Glomerular endothelial cell (primary cell): ENCODE results near the gene DOCK7. TPM values are rescaled to one million over a fixed set of nuclear protein-coding genes. Genes with fewer than 3 reads are reported as not detected.
"Not testable (repeated sequence)": the region's sequence is repeated elsewhere in the genome, so short reads cannot be mapped to it uniquely, and the experiment has no call there.

Experiments
- DNase-seq: peaks from one replicate; pipeline ENCODE4 v3.0.0-alpha.2; 2011; ENCODE audit warnings: low read depth, low spot score; ENCODE audit errors: extremely low read depth
- total RNA-seq: library from RNA; depleted of rRNA; stranded (reverse); fragments of >200 nt; gene quantifications from 2 replicates; pipeline ENCODE4 v1.2.3, GENCODE V29; 2015

The DOCK7 gene, protein sequence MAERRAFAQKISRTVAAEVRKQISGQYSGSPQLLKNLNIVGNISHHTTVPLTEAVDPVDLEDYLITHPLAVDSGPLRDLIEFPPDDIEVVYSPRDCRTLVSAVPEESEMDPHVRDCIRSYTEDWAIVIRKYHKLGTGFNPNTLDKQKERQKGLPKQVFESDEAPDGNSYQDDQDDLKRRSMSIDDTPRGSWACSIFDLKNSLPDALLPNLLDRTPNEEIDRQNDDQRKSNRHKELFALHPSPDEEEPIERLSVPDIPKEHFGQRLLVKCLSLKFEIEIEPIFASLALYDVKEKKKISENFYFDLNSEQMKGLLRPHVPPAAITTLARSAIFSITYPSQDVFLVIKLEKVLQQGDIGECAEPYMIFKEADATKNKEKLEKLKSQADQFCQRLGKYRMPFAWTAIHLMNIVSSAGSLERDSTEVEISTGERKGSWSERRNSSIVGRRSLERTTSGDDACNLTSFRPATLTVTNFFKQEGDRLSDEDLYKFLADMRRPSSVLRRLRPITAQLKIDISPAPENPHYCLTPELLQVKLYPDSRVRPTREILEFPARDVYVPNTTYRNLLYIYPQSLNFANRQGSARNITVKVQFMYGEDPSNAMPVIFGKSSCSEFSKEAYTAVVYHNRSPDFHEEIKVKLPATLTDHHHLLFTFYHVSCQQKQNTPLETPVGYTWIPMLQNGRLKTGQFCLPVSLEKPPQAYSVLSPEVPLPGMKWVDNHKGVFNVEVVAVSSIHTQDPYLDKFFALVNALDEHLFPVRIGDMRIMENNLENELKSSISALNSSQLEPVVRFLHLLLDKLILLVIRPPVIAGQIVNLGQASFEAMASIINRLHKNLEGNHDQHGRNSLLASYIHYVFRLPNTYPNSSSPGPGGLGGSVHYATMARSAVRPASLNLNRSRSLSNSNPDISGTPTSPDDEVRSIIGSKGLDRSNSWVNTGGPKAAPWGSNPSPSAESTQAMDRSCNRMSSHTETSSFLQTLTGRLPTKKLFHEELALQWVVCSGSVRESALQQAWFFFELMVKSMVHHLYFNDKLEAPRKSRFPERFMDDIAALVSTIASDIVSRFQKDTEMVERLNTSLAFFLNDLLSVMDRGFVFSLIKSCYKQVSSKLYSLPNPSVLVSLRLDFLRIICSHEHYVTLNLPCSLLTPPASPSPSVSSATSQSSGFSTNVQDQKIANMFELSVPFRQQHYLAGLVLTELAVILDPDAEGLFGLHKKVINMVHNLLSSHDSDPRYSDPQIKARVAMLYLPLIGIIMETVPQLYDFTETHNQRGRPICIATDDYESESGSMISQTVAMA (N-terminal part only)
- total RNA-seq: 23.6 and 33.6 TPM in 2 replicates

DNA sequence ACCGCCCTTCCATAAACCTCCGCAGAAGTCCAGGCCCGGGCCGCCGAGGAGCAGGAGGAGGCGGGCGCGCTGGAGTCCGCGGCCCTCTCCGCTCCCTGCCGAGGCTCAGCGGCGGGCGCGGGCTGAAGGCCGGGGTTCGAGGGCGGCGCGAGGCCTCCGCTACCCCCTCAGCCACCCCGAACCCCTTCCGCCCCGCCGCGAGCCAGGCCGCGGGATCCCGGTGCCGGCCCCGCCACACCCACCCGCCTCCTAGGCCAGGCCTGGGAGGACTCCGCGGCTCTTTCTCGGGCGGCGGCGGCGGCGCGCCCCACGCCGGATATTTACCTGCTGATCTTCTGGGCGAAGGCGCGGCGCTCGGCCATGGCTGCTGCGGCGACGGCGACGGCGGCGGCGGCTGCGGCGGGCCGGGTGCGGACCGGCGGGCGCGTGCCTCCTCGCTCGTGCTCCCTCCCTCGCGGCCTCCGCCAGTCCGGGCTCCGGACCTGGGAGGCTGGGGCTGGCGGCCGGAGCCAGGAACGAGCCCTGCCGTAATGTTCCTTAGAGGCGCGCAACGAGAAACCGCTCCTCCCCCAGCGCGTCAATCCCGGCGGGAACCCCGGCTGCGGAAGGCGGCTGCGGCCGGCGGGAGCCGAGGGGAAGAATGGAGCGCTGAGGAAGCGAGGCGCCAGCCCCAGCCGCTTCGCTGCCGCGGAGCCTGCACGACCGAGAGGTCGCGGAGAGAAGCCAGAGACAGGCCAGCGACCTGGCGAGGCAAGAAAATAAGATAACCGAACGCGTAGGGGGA lies at the start of gene DOCK7:
DOCK7 (minus strand) TSS at position 484 of the 784 bp plus-strand sequence; CDS start at position 362, 122 bp downstream.
- peak; percentile 10 for DNase-seq

- DNase-seq: no peak
Observed at GRCh38 chr1:62735491-62736171, 47.4 kb upstream of the DOCK7 start.

DNA sequence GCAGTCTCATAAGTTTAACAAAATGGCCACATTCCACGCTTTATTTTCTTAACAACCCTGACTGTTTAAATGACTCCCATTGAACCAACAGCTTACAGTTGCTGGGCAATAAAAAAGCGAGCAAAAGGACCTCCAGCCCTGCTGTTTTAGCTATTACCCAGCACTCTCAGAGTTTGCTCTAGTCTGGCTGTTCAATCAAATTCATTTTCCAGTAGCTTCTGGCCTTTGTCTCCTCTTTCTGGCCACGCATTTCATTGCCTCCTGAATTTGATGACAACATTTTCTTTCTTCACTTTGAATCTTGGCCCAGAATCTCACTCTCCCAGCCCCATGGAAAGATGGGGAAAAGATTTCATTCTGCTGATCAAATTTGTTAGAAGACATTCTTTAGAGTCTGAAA lies 44.1 kb upstream of the DOCK7 start:
- no peak for DNase-seq

- no peak for DNase-seq
Observed at GRCh38 chr1:62728963-62729362, 40.8 kb upstream of the DOCK7 start.

DNA sequence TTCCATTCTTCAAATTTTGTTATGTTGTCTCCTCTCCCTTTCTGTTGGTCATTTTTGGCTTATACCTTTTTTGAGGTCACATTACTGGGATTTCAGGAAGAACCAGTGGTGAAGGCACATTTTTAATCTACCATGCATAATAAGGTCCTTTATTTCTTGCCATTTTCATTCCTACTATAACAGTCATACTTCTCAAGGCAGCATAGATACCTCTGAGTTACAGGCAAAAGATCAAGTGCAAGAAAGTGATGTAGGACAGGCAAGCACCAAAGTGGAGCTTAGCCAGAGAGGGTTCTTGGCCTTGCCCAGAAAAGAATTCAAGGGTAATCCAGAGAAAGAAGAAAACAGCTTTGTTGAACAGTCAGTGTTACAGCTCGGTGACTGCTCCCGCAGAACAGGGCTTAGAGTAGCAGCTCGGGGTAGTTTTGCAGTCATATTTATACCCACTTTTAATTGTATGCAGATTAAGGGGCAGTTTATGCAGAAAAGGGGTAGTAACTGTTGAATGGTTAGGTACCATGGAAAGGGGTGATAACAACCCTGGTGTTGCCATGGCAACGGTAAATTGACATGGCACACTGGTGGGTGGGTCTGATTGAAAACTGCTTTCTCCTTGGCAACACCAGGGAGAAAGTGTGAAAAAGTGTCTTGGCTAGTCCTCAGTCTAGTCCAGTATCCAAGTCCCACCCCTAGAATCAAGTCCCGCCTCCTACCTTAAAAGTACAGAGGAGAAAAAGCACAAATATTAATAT lies 39.6 kb upstream of the DOCK7 start:
- DNase-seq: no peak

GRCh38 chr1:62726011-62726442 lies 37.8 kb upstream of the DOCK7 start:
- no peak for DNase-seq

- DNase-seq: no peak
Observed at GRCh38 chr1:62725255-62725654, 37.1 kb upstream of the DOCK7 start.

DNA sequence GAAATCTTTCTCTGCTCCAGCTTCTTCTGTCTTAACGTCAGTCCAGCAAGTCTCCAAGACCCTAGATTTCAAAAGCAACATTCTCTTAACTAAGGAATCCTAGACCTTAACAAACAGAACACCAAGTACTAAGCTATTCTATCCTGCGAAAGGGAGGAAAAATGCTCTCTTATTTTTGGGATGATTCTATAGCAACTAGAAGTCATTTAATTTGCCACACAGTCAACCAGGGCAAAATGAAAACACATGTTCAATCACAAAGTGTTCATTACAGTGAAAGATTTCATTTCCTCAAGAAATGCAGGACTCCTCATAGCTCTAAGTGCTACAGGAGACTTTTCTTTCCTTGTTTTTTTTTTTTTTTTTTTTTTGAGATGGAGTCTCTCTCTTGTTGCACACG lies 36.2 kb upstream of the DOCK7 start:
- DNase-seq: no peak

DNA sequence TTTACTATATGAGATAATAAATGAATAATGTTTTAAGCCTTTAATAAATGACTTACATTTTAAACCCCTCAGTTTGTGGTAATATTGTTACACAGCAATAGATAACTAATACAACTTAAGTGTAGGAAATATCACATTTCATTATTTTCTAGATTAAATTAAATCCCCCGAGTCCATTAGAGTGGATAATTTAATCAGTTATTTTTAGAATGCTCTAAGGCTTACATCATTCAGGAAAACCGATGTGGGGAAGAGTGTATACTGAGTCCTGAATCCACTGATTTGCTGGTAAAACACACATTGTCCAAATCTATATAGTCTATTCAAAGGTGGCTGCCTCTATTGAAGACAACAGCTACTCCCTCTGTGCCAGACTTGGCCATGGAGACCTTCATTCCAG lies 35.7 kb upstream of the DOCK7 start:
- no peak for DNase-seq

- no peak for DNase-seq
Observed at GRCh38 chr1:62722796-62723195, 34.6 kb upstream of the DOCK7 start.

GRCh38 chr1:62720946-62721554 lies 32.9 kb upstream of the DOCK7 start:
- DNase-seq: peak; percentile 55

DNA sequence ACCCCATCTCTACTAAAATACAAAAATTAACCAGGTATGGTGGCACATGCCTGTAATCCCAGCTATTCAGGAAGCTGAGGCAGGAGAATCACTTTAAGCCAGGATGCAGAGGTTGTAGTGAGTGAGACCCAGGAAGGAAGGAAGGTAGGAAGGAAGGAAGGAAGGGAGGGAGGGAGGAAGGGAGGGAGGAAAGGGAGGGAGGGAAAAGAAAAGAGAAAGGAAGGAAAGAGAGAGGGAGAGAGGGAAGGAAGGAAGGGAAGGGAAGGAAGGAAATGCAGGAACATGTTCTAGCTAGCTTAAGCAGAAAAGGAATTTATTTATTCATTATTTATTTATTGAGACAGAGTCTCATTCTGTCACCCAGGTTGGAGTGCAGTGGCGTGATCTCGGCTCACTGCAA lies 30.2 kb upstream of the DOCK7 start:
- not testable (repeated sequence) for DNase-seq

DNA sequence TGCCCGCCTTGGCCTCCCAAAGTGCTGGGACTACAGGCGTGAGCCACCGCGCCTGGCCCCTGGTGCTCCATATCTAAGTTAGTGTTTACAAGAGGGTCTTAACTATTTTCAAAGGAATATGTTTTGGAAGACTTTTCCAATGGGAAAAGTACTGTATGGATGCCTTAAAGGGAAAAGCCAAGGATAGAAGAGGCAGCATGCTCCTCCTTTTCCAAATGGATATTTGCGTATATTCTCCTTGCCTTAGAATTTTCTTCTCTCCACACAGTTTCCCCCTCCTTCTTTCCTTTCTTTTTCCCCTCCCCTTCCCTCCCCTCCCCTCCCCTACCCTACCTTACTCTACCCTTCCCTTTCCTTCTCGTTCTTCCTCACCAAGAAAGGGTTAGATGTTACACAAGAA lies 29.3 kb upstream of the DOCK7 start:
- no peak for DNase-seq

DNA sequence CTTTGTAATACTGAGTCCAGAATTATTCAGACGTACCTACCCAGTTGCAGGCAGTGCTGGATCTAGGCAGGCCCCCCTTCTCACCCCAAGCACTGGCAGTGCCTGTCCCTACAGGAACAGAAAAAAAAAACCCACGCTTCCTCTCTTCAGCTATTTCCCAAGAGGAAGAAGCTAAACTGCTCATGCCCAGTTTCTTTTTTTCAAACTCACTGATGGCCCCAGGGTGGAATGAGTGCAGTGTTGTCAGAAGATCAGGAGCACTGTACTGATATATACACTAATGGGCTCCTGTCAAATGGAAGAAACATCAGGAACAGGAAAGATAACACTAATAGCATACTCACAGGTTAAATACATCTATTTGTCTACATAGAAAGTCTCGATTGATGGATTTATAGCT lies 28.2 kb upstream of the DOCK7 start:
- no peak for DNase-seq

DNA sequence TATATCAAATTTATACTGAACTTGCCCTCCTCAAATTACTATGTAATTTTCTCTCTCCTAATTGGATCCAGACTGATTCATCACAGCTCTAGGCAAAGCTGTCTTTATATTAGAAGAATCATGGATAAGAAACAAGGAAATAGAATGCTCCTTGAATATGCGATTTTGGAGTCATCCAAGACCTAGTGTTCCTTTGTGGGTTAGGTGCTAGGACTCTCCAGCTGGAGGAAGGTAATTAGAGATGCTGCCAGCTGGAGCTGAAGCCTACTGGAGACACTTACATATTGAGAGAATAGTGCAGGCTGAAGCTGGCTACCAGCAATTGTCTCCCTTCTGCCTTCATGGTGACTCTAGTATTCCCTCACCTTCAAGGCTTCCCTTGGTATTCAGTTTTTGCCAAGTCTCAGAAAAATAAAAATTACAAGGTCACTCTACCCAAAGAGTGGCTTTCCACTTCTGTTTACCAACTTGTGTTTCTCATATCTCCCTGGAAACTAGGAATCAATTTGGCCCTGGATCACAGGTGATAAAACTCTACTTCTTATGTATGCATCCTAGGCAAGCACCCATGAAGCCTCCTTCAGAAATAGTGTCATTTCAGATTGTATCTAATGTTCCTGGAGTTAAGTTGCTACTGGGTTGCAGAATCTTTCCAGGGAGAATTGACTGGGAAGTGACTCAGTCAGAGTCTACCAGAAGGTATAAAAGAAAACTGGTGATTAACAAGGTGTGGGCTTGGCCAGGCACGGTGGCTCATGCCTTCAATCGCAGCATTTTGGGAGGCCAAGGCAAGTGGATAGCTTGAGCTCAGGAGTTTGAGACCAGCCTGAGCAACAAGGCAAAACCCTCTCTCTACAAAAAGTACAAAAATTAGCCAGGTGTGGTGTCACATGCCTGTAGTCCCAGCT lies 24.4 kb upstream of the DOCK7 start:
- no peak for DNase-seq

DNA sequence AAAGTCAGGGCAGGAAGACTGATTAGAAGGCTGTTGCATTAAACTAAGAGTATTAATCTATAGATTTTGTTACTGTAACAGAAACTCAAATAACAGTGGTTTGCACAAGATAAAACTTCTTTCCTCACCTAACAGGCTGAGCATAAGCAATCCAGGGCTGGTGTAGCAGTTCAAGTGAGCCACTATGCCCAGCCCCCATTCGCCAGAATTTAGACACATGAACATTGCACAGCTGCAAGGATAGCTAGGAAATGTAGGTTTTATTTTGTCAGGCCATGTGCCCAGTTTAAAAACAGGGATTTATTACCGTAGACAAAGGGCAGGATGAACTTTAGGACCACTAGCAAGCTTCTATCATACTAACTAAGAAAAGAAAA lies 19.5 kb upstream of the DOCK7 start:
- no peak for DNase-seq

GRCh38 chr1:62706985-62707743 lies 19.0 kb upstream of the DOCK7 start:
- DNase-seq: no peak
